RCC 7860 (cell line): ENCODE measurements around the gene ARMC12.

Source experiments
- DNase-seq: peaks from one replicate; pipeline ENCODE4 v3.0.0-alpha.2; 2015; ENCODE audit warnings: low spot score
- FAIRE-seq: peaks from 2 replicates; lab custom pipeline; 2012; peaks lifted over from hg19 to GRCh38; lab: Jason Lieb, UNC

Gene ARMC12

DNA sequence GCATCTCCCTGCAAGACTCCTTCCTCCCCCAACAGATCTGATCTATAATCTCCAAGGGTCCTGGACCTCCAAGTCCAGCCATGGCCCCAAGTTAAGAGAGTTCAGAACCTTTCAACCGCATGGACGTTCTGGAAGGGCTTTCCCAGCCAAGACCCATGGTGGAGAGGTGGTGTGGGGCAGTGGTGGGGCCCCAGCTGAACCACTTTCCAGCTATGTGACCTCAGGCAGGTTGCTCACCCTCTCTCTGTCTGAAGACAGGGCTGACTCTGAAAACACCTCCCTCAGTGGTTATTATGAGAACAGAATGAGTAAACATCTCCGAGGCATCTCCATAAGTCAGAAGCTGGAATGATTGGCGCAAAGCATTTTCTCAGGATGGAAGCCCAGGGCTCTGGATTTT is 59.4 kb downstream of the ARMC12 start:
- DNase-seq (no peak), FAIRE-seq (no peak)

DNA sequence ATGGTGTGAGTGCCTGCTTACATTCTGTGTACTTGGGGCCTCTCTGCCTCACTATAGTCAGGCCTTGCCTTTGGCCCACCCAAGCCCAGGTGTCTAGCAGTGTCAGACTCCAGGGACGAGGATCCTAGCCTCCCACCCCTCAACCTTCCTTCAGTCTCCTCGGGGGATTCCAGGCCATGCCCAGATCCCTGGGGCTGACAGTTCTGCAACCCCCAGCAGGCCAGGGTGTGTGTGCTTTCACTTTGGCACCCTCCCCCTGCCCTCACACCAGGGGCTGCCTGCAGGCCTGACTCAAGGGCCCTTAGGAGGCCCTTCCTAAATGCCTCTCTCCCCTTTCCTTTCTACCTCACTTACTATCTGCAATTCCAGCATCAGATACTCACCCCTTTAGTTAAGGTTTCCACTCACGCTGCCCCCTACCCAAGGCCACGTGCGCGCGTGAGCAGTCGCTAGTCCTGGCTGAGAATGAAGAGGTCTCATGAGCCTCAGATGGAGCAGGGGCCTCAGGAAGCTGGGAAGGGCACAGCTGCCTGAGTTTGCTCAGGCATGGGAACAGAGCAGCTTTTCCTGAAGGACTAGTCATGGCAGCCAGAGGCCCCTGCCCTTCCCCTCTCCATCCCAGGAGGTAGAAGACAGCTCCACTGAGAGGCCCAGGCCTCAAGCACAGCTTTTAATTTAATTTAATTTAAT is 61.1 kb downstream of the ARMC12 start:
- DNase-seq (no peak), FAIRE-seq (no peak)
